SK-N-SH (cell line): ENCODE measurements around the gene GSTM2.

ENCODE experiments used
- CHD2 ChIP-seq: fragments of 150-350 bp; IDR thresholded peaks from 2 replicates; pipeline ENCODE4 v1.6.1; 2018; ENCODE audit warnings: low read length; ENCODE audit not compliant: partially characterized antibody
- EZH2phosphoT487 ChIP-seq: fragments of 200-600 bp; sonication (generic); IDR thresholded peaks from 2 replicates; pipeline ENCODE4 v1.6.1; 2017; ENCODE audit warnings: low read depth, mixed run types, mild to moderate bottlenecking, antibody characterized with exemption, moderate library complexity, borderline replicate concordance
- MXI1 ChIP-seq: IDR thresholded peaks from 2 replicates; pipeline ENCODE4 v1.6.1; 2012; ENCODE audit warnings: mild to moderate bottlenecking, low read depth, low read length, improper control_type of control experiment
- NFIC ChIP-seq: IDR thresholded peaks from 2 replicates; pipeline ENCODE4 v1.4.0; 2012; ENCODE audit warnings: borderline replicate concordance
- POLR2AphosphoS5 ChIP-seq: IDR thresholded peaks from 2 replicates; pipeline ENCODE4 v1.6.1; 2012; ENCODE audit warnings: low read depth, low read length
- RAD21 ChIP-seq: IDR thresholded peaks from 2 replicates; pipeline ENCODE4 v1.6.1; 2012; ENCODE audit warnings: mild to moderate bottlenecking, low read length
- REST ChIP-seq: IDR thresholded peaks from 2 replicates; pipeline ENCODE4 v1.6.1; 2012; ENCODE audit warnings: mild to moderate bottlenecking, low read depth, low read length, moderate library complexity
- RXRA ChIP-seq: IDR thresholded peaks from 2 replicates; pipeline ENCODE4 v1.4.0; 2012; ENCODE audit warnings: low read depth, mild to moderate bottlenecking, borderline replicate concordance
- TAF1 ChIP-seq: IDR thresholded peaks from 2 replicates; pipeline ENCODE4 v1.6.1; 2012; ENCODE audit warnings: low read depth, mild to moderate bottlenecking, low read length, moderate library complexity, borderline replicate concordance
- TEAD4 ChIP-seq: IDR thresholded peaks from 2 replicates; pipeline ENCODE4 v1.4.0; 2012; ENCODE audit warnings: mild to moderate bottlenecking, borderline replicate concordance; ENCODE audit not compliant: insufficient read depth
- TF ChIP-seq, protein P1 (sequence below): fragments of 200-600 bp; sonication (generic); IDR thresholded peaks from 2 replicates; pipeline ENCODE4 v1.6.1; 2017; ENCODE audit warnings: antibody characterized with exemption, mild to moderate bottlenecking, moderate library complexity

GRCh38 chr1:109628540-109629321, 39.1 kb upstream of the GSTM2 start:
- TF ChIP-seq POLR2AphosphoS5 (no peak), REST (no peak), EZH2phosphoT487 (no peak), NFIC (no peak), RAD21 (no peak), MXI1 (no peak), CHD2 (no peak), TEAD4 (no peak), RXRA (no peak), TAF1 (no peak)
- TF ChIP-seq, protein P1, sequence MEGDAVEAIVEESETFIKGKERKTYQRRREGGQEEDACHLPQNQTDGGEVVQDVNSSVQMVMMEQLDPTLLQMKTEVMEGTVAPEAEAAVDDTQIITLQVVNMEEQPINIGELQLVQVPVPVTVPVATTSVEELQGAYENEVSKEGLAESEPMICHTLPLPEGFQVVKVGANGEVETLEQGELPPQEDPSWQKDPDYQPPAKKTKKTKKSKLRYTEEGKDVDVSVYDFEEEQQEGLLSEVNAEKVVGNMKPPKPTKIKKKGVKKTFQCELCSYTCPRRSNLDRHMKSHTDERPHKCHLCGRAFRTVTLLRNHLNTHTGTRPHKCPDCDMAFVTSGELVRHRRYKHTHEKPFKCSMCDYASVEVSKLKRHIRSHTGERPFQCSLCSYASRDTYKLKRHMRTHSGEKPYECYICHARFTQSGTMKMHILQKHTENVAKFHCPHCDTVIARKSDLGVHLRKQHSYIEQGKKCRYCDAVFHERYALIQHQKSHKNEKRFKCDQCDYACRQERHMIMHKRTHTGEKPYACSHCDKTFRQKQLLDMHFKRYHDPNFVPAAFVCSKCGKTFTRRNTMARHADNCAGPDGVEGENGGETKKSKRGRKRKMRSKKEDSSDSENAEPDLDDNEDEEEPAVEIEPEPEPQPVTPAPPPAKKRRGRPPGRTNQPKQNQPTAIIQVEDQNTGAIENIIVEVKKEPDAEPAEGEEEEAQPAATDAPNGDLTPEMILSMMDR, result no peak
